Ramos (cell line): ENCODE data around the gene DCTN4.
"Not testable (repeated sequence)": the region's sequence is repeated elsewhere in the genome, so short reads cannot be mapped to it uniquely, and the experiment has no call there.

Source experiments
- in situ Hi-C: fragments of 300-500 bp; cut with MboI; formaldehyde crosslinking; loops from one replicate; pipeline ENCODE4 v1.14.3; 2022; ENCODE audit warnings: low sequenced_read_pairs; ENCODE audit not compliant: unreplicated experiment

DCTN4 gene

GRCh38 chr5:150758531-150759333 is at the start of gene DCTN4:
Gene DCTN4 (minus strand): TSS chr5:150759017. CDS start chr5:150758993, 24 bp downstream.
- in situ Hi-C loops: no loop called here

GRCh38 chr5:150804388-150804787 is 45.6 kb upstream of the DCTN4 start:
- in situ Hi-C loops: loop anchor here (10.0 kb wide), 1 partner anchor 310 kb away; no protein-coding TSS in a partner anchor

DNA sequence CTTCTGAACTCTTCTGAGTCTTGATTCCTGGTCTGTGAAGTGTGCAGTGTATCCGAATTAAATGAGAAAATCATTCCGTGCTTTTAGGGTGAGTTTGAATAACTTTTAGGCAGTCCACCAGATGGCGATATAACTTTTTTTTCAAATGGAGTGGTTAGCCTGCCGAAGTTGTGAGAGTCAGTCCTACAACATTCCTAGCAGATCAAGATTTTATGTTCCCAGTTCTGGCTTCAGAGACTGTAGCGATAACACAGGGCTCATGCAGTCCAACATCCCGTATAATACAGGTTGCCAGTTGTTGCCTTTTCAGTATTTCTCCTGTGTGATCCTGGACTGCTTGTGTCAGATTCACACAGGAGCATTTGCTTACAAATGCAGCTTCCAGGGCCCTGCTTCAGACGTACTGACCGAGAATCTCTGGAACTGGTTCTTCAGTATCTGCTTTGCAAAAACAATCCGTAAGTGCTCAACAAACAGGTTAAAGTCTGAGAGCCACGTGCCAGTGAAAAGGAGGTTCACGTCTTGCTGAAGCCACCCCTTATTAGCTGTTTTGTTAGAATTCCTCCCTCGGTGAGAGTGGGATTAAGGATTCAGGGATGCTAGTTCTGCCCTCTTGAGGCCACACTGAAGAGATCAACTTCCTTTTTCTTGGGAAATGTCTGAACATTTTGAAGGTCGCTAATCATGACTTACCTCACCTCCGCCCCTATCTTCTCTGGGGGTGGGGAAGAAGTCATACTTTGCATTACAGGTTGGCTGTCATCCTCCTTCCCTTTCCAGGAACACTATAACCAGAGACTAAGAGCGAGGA is 42.5 kb upstream of the DCTN4 start:
- in situ Hi-C loops: loop anchor here (10.0 kb wide), 1 partner anchor 313 kb away; no protein-coding TSS in a partner anchor

- in situ Hi-C loops: no loop called here
Observed at GRCh38 chr5:150797384-150797783, 38.6 kb upstream of the DCTN4 start.

GRCh38 chr5:150794927-150795326 is 36.1 kb upstream of the DCTN4 start:
- in situ Hi-C loops: no loop called here

DNA sequence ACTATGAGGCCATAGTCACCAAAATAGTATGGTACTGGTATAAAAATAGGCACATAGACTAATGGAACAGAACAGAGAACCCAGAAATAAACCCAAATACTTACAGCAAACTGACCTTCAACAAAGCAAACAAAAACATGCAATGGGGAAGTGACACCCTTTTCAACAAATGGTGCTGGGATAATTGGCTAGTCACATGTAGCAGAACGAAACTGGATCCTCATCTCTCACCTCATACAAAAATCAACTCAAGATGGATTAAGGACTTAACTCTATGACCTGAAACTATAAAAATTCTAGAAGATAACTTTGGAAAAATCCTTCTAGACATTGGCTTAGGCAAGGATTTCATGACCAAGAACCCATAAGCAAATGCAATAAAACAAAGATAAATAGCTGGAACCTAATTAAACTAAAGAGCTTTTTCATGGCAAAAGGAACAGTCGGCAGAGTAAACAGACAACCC is 34.6 kb upstream of the DCTN4 start:
- in situ Hi-C loops: not testable (repeated sequence)

DNA sequence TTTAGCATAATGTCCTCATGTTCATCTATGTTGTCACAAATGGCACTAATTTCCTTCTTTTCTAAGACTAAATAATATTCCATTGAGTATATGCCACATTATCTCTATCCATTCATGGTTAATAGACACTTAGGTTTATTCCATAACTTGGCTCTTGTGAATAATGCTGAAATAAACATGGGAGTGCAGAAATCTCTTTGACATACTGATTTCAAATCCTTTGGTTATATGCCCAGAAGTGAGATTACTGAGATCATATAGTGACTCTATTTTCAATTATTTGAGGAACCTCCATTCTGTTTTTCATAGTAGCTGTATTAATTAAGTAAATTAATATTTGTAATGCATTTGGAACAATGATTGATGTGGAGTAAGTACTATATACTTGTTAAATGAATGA is 32.7 kb upstream of the DCTN4 start:
- in situ Hi-C loops: no loop called here

- in situ Hi-C loops: no loop called here
Observed at GRCh38 chr5:150789943-150790611, 31.3 kb upstream of the DCTN4 start.

- in situ Hi-C loops: no loop called here
Observed at GRCh38 chr5:150789450-150789849, 30.6 kb upstream of the DCTN4 start.

DNA sequence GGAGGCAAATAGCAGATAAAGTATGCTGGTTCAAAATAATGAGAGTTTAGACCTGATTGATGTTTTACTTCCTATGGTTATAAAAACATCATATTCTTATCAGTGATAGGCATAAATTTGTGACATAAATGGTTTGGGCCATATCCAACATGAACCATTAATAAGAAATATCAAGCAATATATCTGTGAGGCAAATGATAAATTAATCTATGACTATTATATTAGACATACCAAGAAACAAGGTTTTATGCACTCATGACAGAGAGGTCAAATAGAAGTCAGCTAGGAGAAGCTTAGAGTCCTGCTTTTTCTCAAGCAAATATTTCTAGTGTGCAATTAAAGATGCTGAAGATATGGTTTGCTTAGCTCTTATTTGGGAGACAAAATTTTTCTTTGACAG is 30.2 kb upstream of the DCTN4 start:
- in situ Hi-C loops: no loop called here

DNA sequence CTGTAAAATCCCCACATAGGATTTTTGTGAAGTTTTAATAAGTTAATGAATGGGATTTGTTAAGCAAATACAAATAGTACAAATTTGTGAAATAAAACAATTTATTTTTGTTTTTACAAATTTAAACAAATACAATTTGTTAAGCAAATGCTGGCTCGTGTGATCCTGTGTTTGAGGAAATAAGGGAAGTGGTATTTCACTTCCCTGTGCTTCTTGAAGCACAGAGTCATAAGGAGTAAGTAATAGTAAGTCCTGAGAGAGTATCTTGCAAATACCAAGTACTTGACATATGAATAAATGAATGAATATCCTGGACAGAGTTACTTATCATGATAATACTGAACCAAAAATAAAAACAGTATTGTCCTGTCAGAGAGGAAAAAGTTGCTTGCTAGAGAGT is 28.8 kb upstream of the DCTN4 start:
- in situ Hi-C loops: no loop called here

GRCh38 chr5:150786876-150787275 is 28.1 kb upstream of the DCTN4 start:
- in situ Hi-C loops: no loop called here

- in situ Hi-C loops: no loop called here
Observed at GRCh38 chr5:150785950-150786349, 27.1 kb upstream of the DCTN4 start.

GRCh38 chr5:150783422-150783928 is 24.7 kb upstream of the DCTN4 start:
- in situ Hi-C loops: no loop called here

GRCh38 chr5:150782850-150783249 is 24.0 kb upstream of the DCTN4 start:
- in situ Hi-C loops: no loop called here

DNA sequence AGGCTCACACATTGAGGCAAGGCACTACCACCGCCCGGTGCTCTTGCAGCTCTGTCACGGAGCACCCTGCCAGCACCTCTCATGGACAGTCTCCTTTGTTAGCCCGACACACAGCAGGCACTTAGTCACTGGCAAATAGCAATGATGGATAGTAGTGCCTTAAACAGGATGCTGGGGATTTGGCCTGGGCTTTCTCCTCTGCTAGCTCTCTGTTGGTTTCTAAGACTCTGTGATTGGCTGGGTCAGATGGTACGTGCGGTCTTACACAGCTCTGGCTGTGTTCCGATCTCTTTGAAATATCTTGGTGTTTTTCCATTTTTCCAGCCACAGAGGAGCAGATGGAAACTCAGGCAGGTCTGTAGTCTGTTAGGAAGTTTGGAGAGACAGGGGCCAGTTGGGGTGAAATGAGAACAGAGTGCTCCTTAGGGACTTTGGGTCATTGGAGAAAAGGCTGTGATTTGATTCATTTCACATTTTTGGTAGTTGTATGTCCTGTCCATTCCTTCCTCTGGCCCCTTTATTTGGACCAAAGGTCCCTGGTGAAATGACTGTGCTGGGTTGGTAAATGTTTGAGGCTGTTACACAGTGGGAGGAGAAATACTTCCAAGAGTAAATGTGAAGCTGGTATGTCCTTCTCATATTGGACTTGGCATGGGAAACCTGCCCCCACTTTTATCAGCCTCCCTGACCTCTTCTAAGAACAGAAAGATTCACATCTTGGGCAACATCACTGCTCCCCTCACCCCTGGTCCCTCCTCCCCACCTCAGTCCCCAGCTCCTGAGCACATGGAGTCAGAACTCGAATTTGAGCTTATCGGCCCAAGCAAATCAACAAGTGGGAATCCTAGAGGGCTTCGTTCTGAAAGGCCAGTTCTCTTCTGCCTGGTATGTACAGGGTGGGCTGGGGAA is 23.1 kb upstream of the DCTN4 start:
- in situ Hi-C loops: no loop called here

- in situ Hi-C loops: no loop called here
Observed at GRCh38 chr5:150780816-150781221, 22.0 kb upstream of the DCTN4 start.

DNA sequence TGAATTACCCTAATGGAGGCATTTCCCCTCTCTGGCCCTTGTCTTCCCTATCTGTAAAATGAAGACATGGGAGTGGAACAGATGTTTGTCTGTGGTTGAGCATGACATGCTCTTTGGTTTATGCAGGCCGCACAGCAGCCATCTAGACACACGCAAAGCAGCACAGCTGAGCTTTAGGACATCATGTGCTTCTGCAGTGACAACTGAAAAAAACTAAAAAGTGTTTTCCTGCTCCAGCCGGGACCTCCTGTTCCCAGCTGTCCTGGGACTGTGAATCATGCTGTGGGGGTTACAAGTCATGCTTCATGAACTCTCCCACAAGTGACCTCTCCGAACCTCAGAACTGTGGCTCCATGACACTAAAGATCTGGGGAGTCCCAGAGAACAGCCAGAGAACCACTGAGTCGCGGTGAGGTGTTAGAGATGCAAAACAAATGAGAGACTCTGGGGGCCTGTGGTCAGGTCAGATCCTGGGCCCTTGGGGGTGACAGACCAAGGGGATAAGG is 21.4 kb upstream of the DCTN4 start:
- in situ Hi-C loops: no loop called here
